HG02870 (cell line): ENCODE measurements around the gene FEN1.

Experiments used
- ATAC-seq: cut with Tn5 transposase; IDR thresholded peaks from one replicate; pipeline ENCODE4 v1.9.1; 2021; ENCODE audit warnings: mild to moderate bottlenecking, moderate library complexity; ENCODE audit not compliant: unreplicated experiment

Gene FEN1

GRCh38 chr11:61756452-61757212 is 36.1 kb upstream of the FEN1 start:
- no peak for ATAC-seq

GRCh38 chr11:61757213-61757862 is 35.4 kb upstream of the FEN1 start:
- ATAC-seq: no peak

DNA sequence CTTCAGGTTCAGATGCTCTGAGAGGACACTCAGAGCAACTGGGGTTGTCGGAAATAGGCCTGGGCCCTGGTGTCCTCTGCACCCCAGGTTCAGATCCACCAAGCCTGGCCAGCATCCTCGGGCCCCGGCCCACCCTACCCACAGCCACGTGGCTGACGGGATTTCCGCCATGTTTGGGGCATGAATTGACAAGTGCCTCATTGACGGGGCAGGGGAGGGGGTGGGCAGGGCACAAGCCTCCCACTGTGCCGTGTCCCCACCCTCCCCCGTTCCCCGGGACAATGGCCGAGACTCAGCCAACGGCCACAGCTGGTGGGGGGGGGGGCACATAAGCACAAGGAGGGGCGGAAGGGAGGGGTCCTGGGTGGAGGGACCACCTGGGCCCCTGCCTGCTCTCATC is 31.8 kb upstream of the FEN1 start:
- ATAC-seq: no peak

DNA sequence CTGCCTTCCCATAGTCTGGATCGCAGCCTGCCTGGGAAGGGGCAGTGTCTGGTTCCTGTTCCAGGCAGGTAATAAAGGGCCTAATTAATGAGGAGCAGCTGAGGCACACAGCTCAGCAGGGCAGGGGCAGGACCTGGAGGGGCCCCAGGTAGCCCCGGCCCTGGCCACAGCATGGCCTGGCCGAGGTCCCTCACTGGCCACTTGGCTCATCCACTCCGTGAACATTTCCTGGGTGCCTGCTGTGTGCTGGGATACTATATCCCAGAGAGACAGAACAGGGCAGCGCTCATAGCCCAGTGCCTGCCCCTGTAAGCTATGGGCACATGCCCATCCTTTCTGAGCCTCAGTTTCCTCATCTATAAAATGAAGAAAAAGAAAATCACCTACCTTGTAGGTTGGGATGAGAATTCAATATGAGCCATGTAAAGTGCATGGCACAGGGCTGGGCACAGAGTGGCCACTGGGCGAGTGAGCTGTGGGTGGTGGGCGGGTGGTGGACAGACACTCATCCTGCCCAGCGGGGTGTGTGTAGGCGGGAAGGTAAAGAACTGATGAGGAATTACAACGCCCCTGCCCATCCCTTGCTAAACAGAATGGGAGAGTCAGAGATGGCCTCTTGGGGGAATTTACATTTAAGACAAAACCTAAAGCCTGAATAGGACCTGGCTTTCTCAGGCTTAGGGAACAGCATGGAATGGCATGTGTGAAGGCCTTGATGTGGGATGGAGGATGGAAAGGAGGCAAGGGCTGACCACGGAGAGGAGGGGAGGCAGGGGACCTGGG is 31.1 kb upstream of the FEN1 start:
- no peak for ATAC-seq

DNA sequence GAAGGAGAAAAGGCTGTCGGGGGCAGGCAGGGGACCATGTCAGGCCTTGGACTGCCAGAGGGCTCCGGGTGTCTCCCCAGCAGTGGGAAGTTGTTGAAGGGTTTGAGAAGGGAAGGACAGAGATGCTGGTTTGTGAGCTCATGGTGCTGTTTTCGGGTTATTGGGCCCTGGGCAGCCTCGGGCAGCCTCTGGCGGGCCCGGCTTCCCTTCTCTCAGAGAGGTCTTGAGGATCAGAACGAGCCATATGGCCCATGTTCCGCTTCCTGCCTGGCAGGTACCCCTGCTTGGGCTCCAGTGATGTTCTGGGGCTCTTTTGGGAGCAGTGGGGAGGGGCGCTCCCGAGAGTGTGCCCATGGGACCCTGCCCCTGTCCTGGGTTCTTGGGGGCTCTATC is 30.5 kb upstream of the FEN1 start:
- no peak for ATAC-seq

GRCh38 chr11:61762798-61763197 is 29.9 kb upstream of the FEN1 start:
- no peak for ATAC-seq

DNA sequence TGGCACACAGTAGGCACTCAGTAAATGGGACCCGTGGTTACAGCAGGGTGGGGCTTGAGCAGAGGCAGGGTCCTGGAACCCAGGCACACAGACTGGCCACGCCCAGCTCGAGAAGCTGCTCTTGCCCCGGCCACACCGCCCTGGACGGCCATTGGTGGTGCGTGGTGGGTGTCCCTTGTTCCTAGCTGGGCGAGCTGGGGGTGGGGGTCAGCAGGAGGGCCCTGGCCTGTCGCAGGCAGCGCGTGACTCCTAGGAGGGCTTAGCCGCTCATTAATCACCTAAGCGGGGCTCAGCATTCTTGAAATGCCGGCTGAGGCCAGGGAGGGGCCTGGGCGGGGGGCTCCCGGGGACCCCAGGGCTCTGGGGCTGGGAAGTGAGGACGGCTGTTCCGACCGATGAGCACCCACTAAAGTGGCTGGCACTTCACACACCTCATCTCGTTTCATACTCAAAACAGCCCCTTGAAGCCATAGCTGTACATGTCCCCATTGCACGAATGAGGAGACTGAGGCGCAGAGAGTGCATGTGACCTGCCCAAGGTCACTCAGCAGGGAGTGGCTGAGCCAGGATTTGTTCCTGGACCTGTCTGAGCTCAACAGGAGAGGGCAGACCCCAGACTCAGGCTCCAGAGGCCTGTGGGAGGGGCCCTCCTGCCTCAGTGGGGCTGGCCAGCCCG is 28.6 kb upstream of the FEN1 start:
- no peak for ATAC-seq

DNA sequence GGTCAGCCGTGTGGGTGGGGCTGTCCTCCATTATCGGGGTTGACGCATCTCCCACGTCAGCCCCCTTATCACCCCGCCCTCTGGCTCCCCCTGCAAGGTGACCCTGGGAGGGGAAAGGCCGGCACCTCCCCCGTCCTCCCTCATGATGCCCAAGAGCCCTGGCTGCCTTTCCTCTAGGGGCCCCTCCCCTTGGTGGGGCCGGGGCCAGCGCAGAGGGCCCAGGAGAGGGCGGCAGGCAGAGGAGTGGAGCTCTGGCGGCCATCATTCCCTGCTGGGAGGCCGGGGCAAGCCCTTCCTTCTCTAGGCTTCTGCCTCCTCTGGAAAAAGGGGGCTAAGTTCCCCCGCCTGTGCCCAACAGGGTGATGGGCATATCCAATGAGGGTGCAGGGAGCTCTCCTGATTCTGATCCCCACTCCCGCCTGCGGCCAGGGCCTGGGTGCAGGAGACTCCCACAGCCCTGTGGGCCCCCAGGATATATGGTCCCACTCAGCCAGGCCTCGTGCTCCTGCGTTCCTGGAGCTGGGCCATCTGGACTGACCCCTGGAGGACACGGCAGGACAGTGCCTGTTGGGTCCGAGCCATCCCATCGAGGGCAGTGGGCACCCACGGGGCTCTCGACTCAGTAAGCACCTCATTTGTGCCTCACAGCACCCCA is 28.0 kb upstream of the FEN1 start:
- ATAC-seq: no peak

DNA sequence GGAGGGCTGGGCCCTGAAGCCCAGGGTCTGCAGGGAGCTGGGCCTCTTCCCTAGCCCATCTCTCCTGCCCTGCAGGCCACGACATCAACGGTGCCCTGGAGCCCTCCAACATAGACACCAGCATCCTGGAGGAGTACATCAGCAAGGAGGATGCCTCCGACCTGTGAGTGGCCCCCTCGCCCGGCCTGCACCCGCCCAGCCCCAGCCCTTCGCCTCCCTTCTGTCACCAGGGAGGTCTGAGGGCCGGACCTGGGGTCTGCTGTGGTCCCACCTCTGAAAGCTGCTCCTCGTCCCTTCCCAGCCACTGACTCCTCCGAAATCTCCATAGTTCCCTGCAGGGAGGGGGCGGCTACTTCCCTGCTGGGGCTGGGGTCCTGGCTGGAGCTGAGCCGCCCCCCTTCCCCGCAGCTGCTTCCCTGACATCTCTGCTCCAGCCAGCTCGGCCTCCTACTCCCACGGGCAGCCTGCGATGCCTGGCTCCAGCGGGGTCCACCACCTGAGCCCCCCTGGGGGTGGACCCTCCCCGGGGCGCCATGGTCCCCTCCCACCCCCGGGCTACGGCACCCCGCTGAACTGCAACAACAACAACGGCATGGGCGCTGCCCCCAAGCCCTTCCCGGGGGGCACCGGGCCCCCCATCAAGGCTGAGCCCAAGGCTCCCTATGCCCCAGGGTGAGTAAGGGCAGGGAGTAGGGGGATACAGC is 27.0 kb upstream of the FEN1 start:
- no peak for ATAC-seq

- no peak for ATAC-seq
Measured at GRCh38 chr11:61766353-61766841, 26.3 kb upstream of the FEN1 start.

- no peak for ATAC-seq
Measured at GRCh38 chr11:61768376-61769076, 24.2 kb upstream of the FEN1 start.

DNA sequence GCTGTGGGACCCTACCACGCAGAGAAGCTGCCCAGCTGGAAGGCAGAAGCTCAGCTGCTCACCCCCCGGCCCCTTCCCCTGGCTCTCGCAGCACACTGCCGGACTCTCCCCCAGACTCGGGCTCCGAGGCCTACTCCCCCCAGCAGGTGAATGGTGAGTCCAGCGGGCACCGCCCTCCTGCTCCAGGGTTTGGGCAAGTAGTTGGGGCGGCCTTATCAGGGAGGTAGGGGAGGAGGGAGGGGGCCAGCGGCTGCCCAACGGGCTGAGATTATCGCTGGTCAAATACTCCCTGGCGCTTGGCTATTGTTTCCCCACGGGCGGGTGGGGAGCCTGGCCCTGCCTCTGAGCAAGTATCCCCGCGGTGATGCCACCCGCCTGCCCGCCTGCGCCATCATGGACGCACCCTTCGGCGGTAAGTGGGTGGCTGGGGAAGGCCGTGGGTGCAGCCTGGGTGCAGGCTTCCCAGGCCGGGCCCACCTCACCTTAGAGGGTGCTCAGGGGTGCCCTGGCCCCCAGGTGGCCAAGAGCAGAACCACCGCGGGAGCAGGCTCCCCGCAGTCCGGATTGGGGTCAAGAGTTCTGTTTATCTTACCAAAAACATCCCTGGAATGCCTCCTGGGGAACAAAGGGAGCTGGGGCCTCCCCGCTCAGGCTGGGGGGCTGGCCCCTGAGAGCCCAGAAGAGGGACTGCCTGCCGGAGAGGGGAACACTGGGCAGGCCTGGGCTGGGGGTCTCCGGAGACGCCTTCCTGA is 23.4 kb upstream of the FEN1 start:
- no peak for ATAC-seq

GRCh38 chr11:61769946-61770683 is 22.6 kb upstream of the FEN1 start:
- ATAC-seq: no peak

GRCh38 chr11:61771195-61771894 is 21.4 kb upstream of the FEN1 start:
- no peak for ATAC-seq

- no peak for ATAC-seq
Measured at GRCh38 chr11:61771985-61772455, 20.7 kb upstream of the FEN1 start.

DNA sequence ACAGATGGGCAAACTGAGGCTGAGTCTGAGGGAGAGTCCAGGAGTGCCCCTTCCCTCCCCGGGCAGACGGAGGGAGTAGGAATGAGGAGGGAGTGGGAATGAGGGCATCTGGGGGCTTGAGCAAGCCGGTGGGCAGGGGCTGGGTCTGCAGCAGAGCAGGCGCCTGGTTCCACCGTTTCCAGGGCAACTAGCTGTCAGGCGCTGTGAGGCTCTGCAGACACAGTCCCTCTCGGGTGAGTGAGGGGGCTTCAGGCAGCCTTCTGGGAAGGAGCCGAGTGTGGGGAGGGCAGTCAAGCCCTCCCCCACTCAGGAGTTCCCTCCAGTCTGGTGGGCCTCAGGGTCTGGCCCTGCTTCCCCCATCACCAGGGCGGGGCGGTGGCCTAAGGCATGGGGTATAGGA is 19.4 kb upstream of the FEN1 start:
- no peak for ATAC-seq

- ATAC-seq: no peak
Measured at GRCh38 chr11:61773809-61774208, 18.9 kb upstream of the FEN1 start.
